BLaER1 (cell line): ENCODE data around the gene RPP30.
A peak's percentile ranks its signal among the peaks of the same experiment; 100 is the strongest.
"Not testable (repeated sequence)": the region's sequence is repeated elsewhere in the genome, so short reads cannot be mapped to it uniquely, and the experiment has no call there.

ENCODE experiments used
- H3K27ac ChIP-seq: shearing (Covaris generic); formaldehyde crosslinking; 2 replicates; pipeline ENCODE4 v1.8.1; 2022
- H3K27me3 ChIP-seq: shearing (Covaris generic); formaldehyde crosslinking; 2 replicates; pipeline ENCODE4 v1.8.1; 2022
- H3K36me3 ChIP-seq: shearing (Covaris generic); formaldehyde crosslinking; 2 replicates; pipeline ENCODE4 v1.8.1; 2022
- H3K4me1 ChIP-seq: shearing (Covaris generic); formaldehyde crosslinking; 2 replicates; pipeline ENCODE4 v1.8.1; 2022
- H3K4me2 ChIP-seq: shearing (Covaris generic); formaldehyde crosslinking; 2 replicates; pipeline ENCODE4 v1.8.1; 2022
- H3K4me3 ChIP-seq: shearing (Covaris generic); formaldehyde crosslinking; 2 replicates; pipeline ENCODE4 v1.8.1; 2022
- H3K9ac ChIP-seq: shearing (Covaris generic); formaldehyde crosslinking; 2 replicates; pipeline ENCODE4 v1.8.1; 2022
- H3K9me3 ChIP-seq: shearing (Covaris generic); formaldehyde crosslinking; 2 replicates; pipeline ENCODE4 v1.8.1; 2022
- H4K20me1 ChIP-seq: shearing (Covaris generic); formaldehyde crosslinking; 2 replicates; pipeline ENCODE4 v1.8.1; 2022
- Cebpa-rat ChIP-seq: shearing (Covaris generic); IDR thresholded peaks from 2 replicates; pipeline ENCODE4 v1.8.1; 2022

RPP30 gene

GRCh38 chr10:90936276-90936659 is 64.5 kb downstream of the RPP30 start:
- H3K27ac ChIP-seq, result no peak overlapping the region
- H4K20me1 ChIP-seq, result no peaks in the 10 kb centered on the region
- no peaks in the 10 kb centered on the region for H3K27me3 ChIP-seq
- H3K4me3 ChIP-seq, result no peak overlapping the region
- no peaks in the 10 kb centered on the region for H3K36me3 ChIP-seq
- H3K4me1 ChIP-seq, result peaks cover 16% of the 10 kb centered on the region
- H3K9ac ChIP-seq, result no peak overlapping the region
- no peaks in the 10 kb centered on the region for H3K9me3 ChIP-seq
- TF ChIP-seq Cebpa-rat, result no peak
- no peak overlapping the region for H3K4me2 ChIP-seq

- Histone ChIP-seq H3K9ac (no peak overlapping the region), H3K27ac (no peak overlapping the region)
Measured at GRCh38 chr10:90937645-90938258, 66.0 kb downstream of the RPP30 start.

GRCh38 chr10:90939116-90939515 is 67.3 kb downstream of the RPP30 start:
- Histone ChIP-seq H3K4me2 (no peak overlapping the region), H3K9ac (no peak overlapping the region), H3K9me3 (no peaks in the 10 kb centered on the region), H3K27me3 (no peaks in the 10 kb centered on the region), H4K20me1 (no peaks in the 10 kb centered on the region), H3K36me3 (no peaks in the 10 kb centered on the region), H3K4me3 (no peak overlapping the region), H3K27ac (no peak overlapping the region), H3K4me1 (no peaks in the 10 kb centered on the region)
- no peak for TF ChIP-seq Cebpa-rat

More at GRCh38 chr10:90937645-90938258, 66.0 kb downstream of the RPP30 start:
- H3K4me3 ChIP-seq, result no peak overlapping the region
- H3K36me3 ChIP-seq, result no peaks in the 10 kb centered on the region
- H3K4me1 ChIP-seq, result peaks cover 8% of the 10 kb centered on the region
- no peak overlapping the region for H3K4me2 ChIP-seq
- no peaks in the 10 kb centered on the region for H3K9me3 ChIP-seq
- H4K20me1 ChIP-seq, result no peaks in the 10 kb centered on the region
- TF ChIP-seq Cebpa-rat, result no peak
- H3K27me3 ChIP-seq, result no peaks in the 10 kb centered on the region

GRCh38 chr10:90939648-90940047 is 67.9 kb downstream of the RPP30 start:
- no peaks in the 10 kb centered on the region for H3K27me3 ChIP-seq
- no peaks in the 10 kb centered on the region for H3K4me1 ChIP-seq
- H3K4me3 ChIP-seq, result no peak overlapping the region
- no peak for TF ChIP-seq Cebpa-rat
- no peak overlapping the region for H3K4me2 ChIP-seq
- H3K9me3 ChIP-seq, result no peaks in the 10 kb centered on the region
- H3K9ac ChIP-seq, result no peak overlapping the region
- no peaks in the 10 kb centered on the region for H4K20me1 ChIP-seq
- H3K36me3 ChIP-seq, result no peaks in the 10 kb centered on the region
- no peak overlapping the region for H3K27ac ChIP-seq

GRCh38 chr10:90942980-90943379 is 71.2 kb downstream of the RPP30 start:
- not testable (repeated sequence) for H3K9me3 ChIP-seq, H3K9ac ChIP-seq, H3K4me2 ChIP-seq, H4K20me1 ChIP-seq, H3K36me3 ChIP-seq, H3K4me3 ChIP-seq, H3K27me3 ChIP-seq, H3K27ac ChIP-seq
- peaks cover 21% of the 10 kb centered on the region for H3K4me1 ChIP-seq

- Histone ChIP-seq H3K4me2 (no peak overlapping the region), H3K36me3 (no peaks in the 10 kb centered on the region), H3K4me1 (peaks cover 21% of the 10 kb centered on the region), H3K27me3 (no peaks in the 10 kb centered on the region), H3K9ac (no peak overlapping the region), H3K9me3 (peaks cover 6% of the 10 kb centered on the region; the same call in 1 of the 2 replicates), H3K27ac (no peak overlapping the region), H3K4me3 (no peak overlapping the region), H4K20me1 (no peaks in the 10 kb centered on the region)
- no peak for TF ChIP-seq Cebpa-rat
Measured at GRCh38 chr10:90944749-90945148, 73.0 kb downstream of the RPP30 start.

- Histone ChIP-seq H3K36me3 (no peaks in the 10 kb centered on the region), H4K20me1 (no peaks in the 10 kb centered on the region), H3K9me3 (peaks cover 15% of the 10 kb centered on the region), H3K4me3 (no peak overlapping the region), H3K4me2 (no peak overlapping the region), H3K27me3 (no peaks in the 10 kb centered on the region), H3K27ac (0 out of 2 replicates have a peak overlapping the region, but pooled peaks have one; percentile 75), H3K9ac (no peak overlapping the region), H3K4me1 (peaks cover 21% of the 10 kb centered on the region)
- TF ChIP-seq Cebpa-rat, result no peak
Measured at GRCh38 chr10:90945491-90946070, 73.8 kb downstream of the RPP30 start.

- Histone ChIP-seq H3K4me1 (peaks cover 21% of the 10 kb centered on the region), H3K27ac (peak overlapping the region; percentile 75), H3K27me3 (no peaks in the 10 kb centered on the region), H4K20me1 (no peaks in the 10 kb centered on the region), H3K4me3 (no peak overlapping the region), H3K4me2 (peak overlapping the region; percentile 57), H3K9ac (peak overlapping the region; percentile 30; the same call in 1 of the 2 replicates), H3K36me3 (no peaks in the 10 kb centered on the region), H3K9me3 (peaks cover 18% of the 10 kb centered on the region)
- no peak for TF ChIP-seq Cebpa-rat
Measured at GRCh38 chr10:90947030-90947960, 75.5 kb downstream of the RPP30 start.
